OCI-LY1 (cell line): ENCODE measurements around the gene CAMK2D.

Experiments used
- H2AFZ ChIP-seq: fragments of 200-600 bp; sonication (generic), shearing (Covaris generic); 2 replicates; pipeline ENCODE4 v1.6.0; 2014; ENCODE audit warnings: antibody characterized with exemption, mild to moderate bottlenecking, low read length
- H3F3A ChIP-seq: fragments of 200-600 bp; sonication (generic), shearing (Covaris generic); 2 replicates; pipeline ENCODE4 v1.6.0; 2014; ENCODE audit warnings: mild to moderate bottlenecking, antibody characterized with exemption, low read length, moderate library complexity; ENCODE audit not compliant: insufficient read depth
- H3K27ac ChIP-seq: fragments of 200-600 bp; sonication (generic); 2 replicates; pipeline ENCODE4 v1.5.1; 2014; ENCODE audit warnings: low read length, mixed run types, mild to moderate bottlenecking, low read depth; ENCODE audit not compliant: poor library complexity, severe bottlenecking
- H3K27me3 ChIP-seq: fragments of 200-600 bp; sonication (generic); 2 replicates; pipeline ENCODE4 v1.6.0; 2014; ENCODE audit warnings: antibody characterized with exemption, mild to moderate bottlenecking, low read length, moderate library complexity; ENCODE audit not compliant: insufficient read depth
- H3K36me3 ChIP-seq: fragments of 200-600 bp; sonication (generic); 2 replicates; pipeline ENCODE4 v1.6.1; 2014; ENCODE audit warnings: mild to moderate bottlenecking, antibody characterized with exemption, low read length, moderate library complexity, mixed read lengths; ENCODE audit not compliant: insufficient read depth
- H3K4me1 ChIP-seq: fragments of 200-600 bp; sonication (generic); 2 replicates; pipeline ENCODE4 v1.5.1; 2014; ENCODE audit warnings: mild to moderate bottlenecking, low read length, moderate library complexity; ENCODE audit not compliant: insufficient read depth, severe bottlenecking
- H3K4me2 ChIP-seq: fragments of 200-600 bp; sonication (generic), shearing (Covaris generic); 2 replicates; pipeline ENCODE4 v1.6.1; 2014; ENCODE audit warnings: low read length
- H3K4me3 ChIP-seq: fragments of 200-600 bp; sonication (generic); 2 replicates; pipeline ENCODE4 v1.5.1; 2014; ENCODE audit warnings: low read length, low read depth, mild to moderate bottlenecking, mixed read lengths; ENCODE audit not compliant: poor library complexity, severe bottlenecking
- H3K79me2 ChIP-seq: fragments of 200-600 bp; shearing (Covaris generic); 2 replicates; pipeline ENCODE4 v1.6.1; 2016; ENCODE audit warnings: mixed run types, low read length, mixed read lengths; ENCODE audit not compliant: insufficient read depth
- H3K9ac ChIP-seq: fragments of 200-600 bp; sonication (generic), shearing (Covaris generic); 2 replicates; pipeline ENCODE4 v1.6.1; 2014; ENCODE audit warnings: mild to moderate bottlenecking, low read length, mixed read lengths
- H3K9me2 ChIP-seq: fragments of 200-600 bp; sonication (generic), shearing (Covaris generic); 2 replicates; pipeline ENCODE4 v1.6.1; 2014; ENCODE audit warnings: low read depth, mild to moderate bottlenecking, low read length, mixed read lengths
- H3K9me3 ChIP-seq: fragments of 200-600 bp; shearing (Covaris generic); 2 replicates; pipeline ENCODE4 v1.6.1; 2014; ENCODE audit warnings: low read length, mixed read lengths
- H4K20me1 ChIP-seq: fragments of 200-600 bp; sonication (generic), shearing (Covaris generic); 2 replicates; pipeline ENCODE4 v1.6.0; 2016; ENCODE audit warnings: mild to moderate bottlenecking, low read length; ENCODE audit not compliant: insufficient read depth
- CTCF ChIP-seq: fragments of 200-600 bp; sonication (generic), shearing (Covaris generic); IDR thresholded peaks from 2 replicates; pipeline ENCODE4 v1.5.1; 2017; ENCODE audit warnings: mild to moderate bottlenecking, antibody characterized with exemption, low read length, moderate library complexity, mixed read lengths
- EZH2 ChIP-seq: fragments of 200-600 bp; sonication (generic), shearing (Covaris generic); IDR thresholded peaks from 2 replicates; pipeline ENCODE4 v1.8.0; 2017; ENCODE audit warnings: borderline replicate concordance, mixed run types, mild to moderate bottlenecking, antibody characterized with exemption, low read length, moderate library complexity, mixed read lengths

The CAMK2D gene

DNA sequence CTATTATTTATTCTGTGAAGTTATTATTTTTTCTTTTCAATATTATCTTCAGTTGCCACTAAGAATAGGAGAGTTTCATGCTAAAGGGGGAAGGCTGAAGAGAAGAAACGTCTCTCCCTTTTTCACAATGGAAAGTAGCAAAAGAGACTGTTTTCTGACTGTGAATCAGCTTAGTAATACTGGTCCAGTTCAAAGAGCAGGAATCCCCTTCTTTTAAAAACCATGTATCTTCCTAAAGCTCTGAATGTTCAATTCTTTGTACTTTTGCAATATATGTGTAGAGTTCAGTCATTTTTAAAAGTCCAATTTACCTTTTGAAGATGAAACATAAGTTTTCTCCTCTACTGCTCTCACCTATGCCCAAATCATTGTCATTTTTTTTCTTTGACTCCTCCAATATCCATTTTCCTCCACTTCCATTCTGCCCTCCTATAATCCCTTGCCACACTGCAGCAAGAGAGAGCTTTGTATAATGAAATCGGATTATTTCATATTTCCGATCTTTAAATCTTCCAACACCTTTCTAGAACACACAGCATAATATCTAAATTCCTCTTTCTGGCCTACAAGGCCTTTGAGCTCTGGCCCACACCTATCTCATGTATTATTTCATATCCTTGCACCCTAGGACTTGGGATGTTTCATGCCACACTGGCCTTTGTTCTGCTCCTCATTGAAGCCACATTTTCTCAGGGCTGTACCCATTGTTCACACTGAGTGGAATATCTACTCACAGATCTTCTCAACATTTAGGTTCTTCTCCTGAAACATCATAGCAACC lies 195.3 kb downstream of the CAMK2D start:
- Histone ChIP-seq H3K79me2 (peaks cover 20% of the 10 kb centered on the region), H3K36me3 (peaks cover 20% of the 10 kb centered on the region), H4K20me1 (no peaks in the 10 kb centered on the region), H3K9ac (peak overlapping the region; percentile 66), H3K4me3 (no peak overlapping the region), H2AFZ (no peak overlapping the region), H3K27ac (peak overlapping the region; percentile 97), H3K9me2 (no peaks in the 10 kb centered on the region), H3K27me3 (no peaks in the 10 kb centered on the region), H3K9me3 (no peaks in the 10 kb centered on the region), H3K4me1 (peaks cover 93% of the 10 kb centered on the region), H3K4me2 (peak overlapping the region; percentile 28), H3F3A (peaks cover 3% of the 10 kb centered on the region; the same call in 1 of the 2 replicates)
- TF ChIP-seq EZH2 (no peak), CTCF (no peak)

DNA sequence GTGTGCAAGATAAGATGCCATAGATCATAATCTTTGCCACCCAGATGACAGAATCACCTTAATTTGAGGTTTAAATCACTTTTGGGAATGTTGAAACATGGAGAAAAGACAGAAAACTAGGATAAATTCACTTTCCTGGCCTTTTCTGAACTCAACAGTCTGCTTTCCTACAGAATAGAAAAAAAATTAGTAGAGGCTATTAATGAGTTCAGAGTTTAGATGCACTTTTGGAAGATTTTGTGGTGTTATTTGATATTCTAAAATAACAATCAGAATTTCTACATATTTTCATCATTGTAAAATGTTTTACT lies 195.9 kb downstream of the CAMK2D start:
- Histone ChIP-seq H3K4me3 (peak overlapping the region; percentile 22), H3K4me2 (peak overlapping the region; percentile 28), H3K9ac (peak overlapping the region; percentile 66), H3K36me3 (peaks cover 21% of the 10 kb centered on the region), H3K9me2 (no peaks in the 10 kb centered on the region), H4K20me1 (no peaks in the 10 kb centered on the region), H3K9me3 (no peaks in the 10 kb centered on the region), H3K27me3 (no peaks in the 10 kb centered on the region), H3K27ac (peak overlapping the region; percentile 97), H3K4me1 (peaks cover 88% of the 10 kb centered on the region), H2AFZ (no peak overlapping the region), H3F3A (peaks cover 3% of the 10 kb centered on the region; the same call in 1 of the 2 replicates), H3K79me2 (peaks cover 14% of the 10 kb centered on the region; the same call in 1 of the 2 replicates)
- TF ChIP-seq CTCF: no peak
- TF ChIP-seq EZH2: no peak

- Histone ChIP-seq H3K9me3 (no peaks in the 10 kb centered on the region), H3K9ac (peak overlapping the region; percentile 44), H3K4me2 (peak overlapping the region; percentile 42), H3K79me2 (peaks cover 3% of the 10 kb centered on the region; the same call in 1 of the 2 replicates), H3F3A (peaks cover 3% of the 10 kb centered on the region; the same call in 1 of the 2 replicates), H3K36me3 (peaks cover 27% of the 10 kb centered on the region), H4K20me1 (no peaks in the 10 kb centered on the region), H3K27me3 (no peaks in the 10 kb centered on the region), H3K4me3 (peak overlapping the region; percentile 11), H3K27ac (peak overlapping the region; percentile 97), H3K4me1 (peaks cover 76% of the 10 kb centered on the region), H2AFZ (no peak overlapping the region), H3K9me2 (no peaks in the 10 kb centered on the region)
- TF ChIP-seq EZH2: no peak
- no peak for TF ChIP-seq CTCF
These were observed 197.0 kb downstream of the CAMK2D start for GRCh38 chr4:113564493-113564892.
